ENCODE measurements around the gene SLC29A3. TPM values are rescaled to one million over a fixed set of nuclear protein-coding genes. Genes with fewer than 3 reads are reported as not detected.

Gene SLC29A3
- total and polyA plus RNA-seq, 10 of the 15 experiments (the other 5 are each of a cell fraction or from before 2014, with no cell fraction given): 1.5 to 4.0 (median 2.7) TPM

- Histone ChIP-seq H3K27ac (ENCODE audit: control insufficient read depth, insufficient read depth) (no peak overlapping the region), H3K9ac (ENCODE audit: control insufficient read depth, insufficient read depth, low read length) (no peak overlapping the region), H3K36me3 (ENCODE audit: control insufficient read depth in 2 of 2, insufficient read depth in 2 of 2, low read length in 1 of 2) (no peaks in the 10 kb centered on the region), H3K9me3 (replicated peaks; ENCODE audit: control insufficient read depth, insufficient read depth, low read length) (no peaks in the 10 kb centered on the region), H3K4me2 (ENCODE audit: control insufficient read depth, insufficient read depth) (no peak overlapping the region), H2AFZ (ENCODE audit: control insufficient read depth, low read depth, low read length) (no peak overlapping the region), H3K79me2 (ENCODE audit: control insufficient read depth, insufficient read depth, low read length) (no peaks in the 10 kb centered on the region), H3K4me1 (ENCODE audit: control insufficient read depth, insufficient read depth, low read length) (no peaks in the 10 kb centered on the region), H4K20me1 (ENCODE audit: control insufficient read depth, insufficient read depth) (no peaks in the 10 kb centered on the region), H3K4me3 (no peak overlapping the region), H3K27me3 (replicated peaks in 1 of 2; ENCODE audit: control insufficient read depth in 2 of 2, insufficient read depth in 2 of 2, low read length in 1 of 2) (no peaks in the 10 kb centered on the region)
- WGBS (ENCODE audit: insufficient coverage, insufficient replicate concordance, low lambda C conversion rate, missing lambda C conversion rate): 38% methylated on average over 6 of the region's 6 CpGs
- DNase-seq (ENCODE audit: low read depth, low spot score): no peak
- ChIA-PET SMC1A (ENCODE audit: uncharacterized antibody, unreplicated experiment) (interaction anchor here (1.2 kb wide), 2 partner anchors 22 to 157 kb away, joined by 3 to 5 read pairs; no protein-coding TSS in a partner anchor), RAD21 (ENCODE audit: unreplicated experiment) (interaction anchor here (0.8 kb wide), 1 partner anchor 27 kb away, joined by 3 read pairs; no protein-coding TSS in a partner anchor), CTCF (interaction anchor here (1.0 to 2.2 kb wide), 2 partner anchors 22 to 28 kb away, joined by 3 to 6 read pairs; no protein-coding TSS in a partner anchor), POLR2A (interaction anchor here (0.5 kb wide), 1 partner anchor 1250 kb away, joined by 5 read pairs; no protein-coding TSS in a partner anchor)
- intact Hi-C loops (cut with micrococcal nuclease; ENCODE audit: unreplicated experiment): no loop called here
- BruUV-seq (replicated peaks): no TSS peak
- no peak for ATAC-seq
- no peak for FAIRE-seq
- in situ Hi-C loops (cut with MboI): no loop called here
- TF ChIP-seq, protein P1, sequence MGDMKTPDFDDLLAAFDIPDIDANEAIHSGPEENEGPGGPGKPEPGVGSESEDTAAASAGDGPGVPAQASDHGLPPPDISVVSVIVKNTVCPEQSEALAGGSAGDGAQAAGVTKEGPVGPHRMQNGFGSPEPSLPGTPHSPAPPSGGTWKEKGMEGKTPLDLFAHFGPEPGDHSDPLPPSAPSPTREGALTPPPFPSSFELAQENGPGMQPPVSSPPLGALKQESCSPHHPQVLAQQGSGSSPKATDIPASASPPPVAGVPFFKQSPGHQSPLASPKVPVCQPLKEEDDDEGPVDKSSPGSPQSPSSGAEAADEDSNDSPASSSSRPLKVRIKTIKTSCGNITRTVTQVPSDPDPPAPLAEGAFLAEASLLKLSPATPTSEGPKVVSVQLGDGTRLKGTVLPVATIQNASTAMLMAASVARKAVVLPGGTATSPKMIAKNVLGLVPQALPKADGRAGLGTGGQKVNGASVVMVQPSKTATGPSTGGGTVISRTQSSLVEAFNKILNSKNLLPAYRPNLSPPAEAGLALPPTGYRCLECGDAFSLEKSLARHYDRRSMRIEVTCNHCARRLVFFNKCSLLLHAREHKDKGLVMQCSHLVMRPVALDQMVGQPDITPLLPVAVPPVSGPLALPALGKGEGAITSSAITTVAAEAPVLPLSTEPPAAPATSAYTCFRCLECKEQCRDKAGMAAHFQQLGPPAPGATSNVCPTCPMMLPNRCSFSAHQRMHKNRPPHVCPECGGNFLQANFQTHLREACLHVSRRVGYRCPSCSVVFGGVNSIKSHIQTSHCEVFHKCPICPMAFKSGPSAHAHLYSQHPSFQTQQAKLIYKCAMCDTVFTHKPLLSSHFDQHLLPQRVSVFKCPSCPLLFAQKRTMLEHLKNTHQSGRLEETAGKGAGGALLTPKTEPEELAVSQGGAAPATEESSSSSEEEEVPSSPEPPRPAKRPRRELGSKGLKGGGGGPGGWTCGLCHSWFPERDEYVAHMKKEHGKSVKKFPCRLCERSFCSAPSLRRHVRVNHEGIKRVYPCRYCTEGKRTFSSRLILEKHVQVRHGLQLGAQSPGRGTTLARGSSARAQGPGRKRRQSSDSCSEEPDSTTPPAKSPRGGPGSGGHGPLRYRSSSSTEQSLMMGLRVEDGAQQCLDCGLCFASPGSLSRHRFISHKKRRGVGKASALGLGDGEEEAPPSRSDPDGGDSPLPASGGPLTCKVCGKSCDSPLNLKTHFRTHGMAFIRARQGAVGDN (IDR thresholded peaks at IDR 0.05): no peak
- TF ChIP-seq EP300 (IDR thresholded peaks at IDR 0.05; ENCODE audit: borderline replicate concordance in 1 of 2, control insufficient read depth in 1 of 2, low read depth in 2 of 2, low read length in 2 of 2): no peak
- no peak for TF ChIP-seq CUX1 (IDR thresholded peaks at IDR 0.05; ENCODE audit: insufficient replicate concordance, low read depth, low read length)
- TF ChIP-seq NFYA (IDR thresholded peaks at IDR 0.05; ENCODE audit: borderline replicate concordance, low read depth, low read length): no peak
- TF ChIP-seq, protein P2, sequence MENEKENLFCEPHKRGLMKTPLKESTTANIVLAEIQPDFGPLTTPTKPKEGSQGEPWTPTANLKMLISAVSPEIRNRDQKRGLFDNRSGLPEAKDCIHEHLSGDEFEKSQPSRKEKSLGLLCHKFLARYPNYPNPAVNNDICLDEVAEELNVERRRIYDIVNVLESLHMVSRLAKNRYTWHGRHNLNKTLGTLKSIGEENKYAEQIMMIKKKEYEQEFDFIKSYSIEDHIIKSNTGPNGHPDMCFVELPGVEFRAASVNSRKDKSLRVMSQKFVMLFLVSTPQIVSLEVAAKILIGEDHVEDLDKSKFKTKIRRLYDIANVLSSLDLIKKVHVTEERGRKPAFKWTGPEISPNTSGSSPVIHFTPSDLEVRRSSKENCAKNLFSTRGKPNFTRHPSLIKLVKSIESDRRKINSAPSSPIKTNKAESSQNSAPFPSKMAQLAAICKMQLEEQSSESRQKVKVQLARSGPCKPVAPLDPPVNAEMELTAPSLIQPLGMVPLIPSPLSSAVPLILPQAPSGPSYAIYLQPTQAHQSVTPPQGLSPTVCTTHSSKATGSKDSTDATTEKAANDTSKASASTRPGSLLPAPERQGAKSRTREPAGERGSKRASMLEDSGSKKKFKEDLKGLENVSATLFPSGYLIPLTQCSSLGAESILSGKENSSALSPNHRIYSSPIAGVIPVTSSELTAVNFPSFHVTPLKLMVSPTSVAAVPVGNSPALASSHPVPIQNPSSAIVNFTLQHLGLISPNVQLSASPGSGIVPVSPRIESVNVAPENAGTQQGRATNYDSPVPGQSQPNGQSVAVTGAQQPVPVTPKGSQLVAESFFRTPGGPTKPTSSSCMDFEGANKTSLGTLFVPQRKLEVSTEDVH (IDR thresholded peaks at IDR 0.05; ENCODE audit: low read depth, partially characterized antibody): no peak
- TF ChIP-seq TBL1XR1 (IDR thresholded peaks at IDR 0.05; ENCODE audit: low read depth, low read length): no peak
- TF ChIP-seq POLR2AphosphoS5 (IDR thresholded peaks at IDR 0.05; ENCODE audit: low read length): no peak
- no peak for TF ChIP-seq KLF5 (IDR thresholded peaks at IDR 0.05; ENCODE audit: partially characterized antibody)
- TF ChIP-seq IRF3 (IDR thresholded peaks at IDR 0.05): no peak
Measured at GRCh38 chr10:71351087-71351486, 32.0 kb downstream of the SLC29A3 start.

Data from GM12878 (cell line).